Measurements from ENCODE around the gene CNOT2.

DNA sequence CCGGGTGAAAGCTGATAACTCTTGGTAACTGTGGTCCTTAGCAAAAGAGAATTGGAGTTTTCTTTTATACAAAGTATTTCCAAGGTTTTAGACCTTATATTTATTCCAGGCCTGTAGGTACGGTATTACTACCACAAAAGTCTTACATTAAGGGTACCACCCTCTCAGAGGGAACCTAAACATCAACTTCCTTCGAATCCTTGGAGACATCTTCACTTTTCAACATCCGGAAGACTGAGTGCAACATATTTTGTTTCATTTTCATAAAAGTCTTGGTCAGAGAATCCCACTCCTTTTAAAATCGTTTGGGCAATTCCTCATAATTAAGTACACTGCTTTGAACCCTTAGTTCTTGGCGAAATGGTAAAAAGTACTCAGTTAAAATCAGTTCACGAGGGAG, 1.2 kb downstream of the CNOT2 start:
- TF ChIP-seq, protein P1, sequence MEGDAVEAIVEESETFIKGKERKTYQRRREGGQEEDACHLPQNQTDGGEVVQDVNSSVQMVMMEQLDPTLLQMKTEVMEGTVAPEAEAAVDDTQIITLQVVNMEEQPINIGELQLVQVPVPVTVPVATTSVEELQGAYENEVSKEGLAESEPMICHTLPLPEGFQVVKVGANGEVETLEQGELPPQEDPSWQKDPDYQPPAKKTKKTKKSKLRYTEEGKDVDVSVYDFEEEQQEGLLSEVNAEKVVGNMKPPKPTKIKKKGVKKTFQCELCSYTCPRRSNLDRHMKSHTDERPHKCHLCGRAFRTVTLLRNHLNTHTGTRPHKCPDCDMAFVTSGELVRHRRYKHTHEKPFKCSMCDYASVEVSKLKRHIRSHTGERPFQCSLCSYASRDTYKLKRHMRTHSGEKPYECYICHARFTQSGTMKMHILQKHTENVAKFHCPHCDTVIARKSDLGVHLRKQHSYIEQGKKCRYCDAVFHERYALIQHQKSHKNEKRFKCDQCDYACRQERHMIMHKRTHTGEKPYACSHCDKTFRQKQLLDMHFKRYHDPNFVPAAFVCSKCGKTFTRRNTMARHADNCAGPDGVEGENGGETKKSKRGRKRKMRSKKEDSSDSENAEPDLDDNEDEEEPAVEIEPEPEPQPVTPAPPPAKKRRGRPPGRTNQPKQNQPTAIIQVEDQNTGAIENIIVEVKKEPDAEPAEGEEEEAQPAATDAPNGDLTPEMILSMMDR (IDR thresholded peaks at IDR 0.05) = no peak
- TF ChIP-seq POLR2A (IDR thresholded peaks at IDR 0.05) = no peak
- no peak for TF ChIP-seq EP300 (IDR thresholded peaks at IDR 0.05; ENCODE audit: low read depth)
